Measurements from ENCODE around the gene GALNT9.

Gene GALNT9

DNA sequence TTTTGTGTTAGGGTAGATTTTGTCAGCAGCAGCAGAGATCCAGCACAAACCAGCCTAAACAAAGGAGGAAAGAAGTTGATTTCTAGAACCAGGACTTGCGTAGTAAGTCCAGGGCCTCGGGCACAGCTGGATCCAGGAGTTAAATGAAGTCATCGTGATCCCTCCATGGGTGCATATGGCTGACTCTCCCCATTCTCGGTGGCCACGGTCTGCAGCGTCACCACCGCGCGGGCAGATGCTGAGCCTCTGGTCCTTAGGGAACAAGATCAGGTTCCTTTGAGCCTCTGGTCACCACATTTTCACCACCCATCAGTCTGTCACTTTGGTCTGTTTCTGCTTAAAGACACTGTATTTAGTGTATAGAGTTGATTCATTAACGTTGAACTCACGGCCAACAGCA lies 14.8 kb upstream of the GALNT9 start:
- DNase-seq = no peak

DNA sequence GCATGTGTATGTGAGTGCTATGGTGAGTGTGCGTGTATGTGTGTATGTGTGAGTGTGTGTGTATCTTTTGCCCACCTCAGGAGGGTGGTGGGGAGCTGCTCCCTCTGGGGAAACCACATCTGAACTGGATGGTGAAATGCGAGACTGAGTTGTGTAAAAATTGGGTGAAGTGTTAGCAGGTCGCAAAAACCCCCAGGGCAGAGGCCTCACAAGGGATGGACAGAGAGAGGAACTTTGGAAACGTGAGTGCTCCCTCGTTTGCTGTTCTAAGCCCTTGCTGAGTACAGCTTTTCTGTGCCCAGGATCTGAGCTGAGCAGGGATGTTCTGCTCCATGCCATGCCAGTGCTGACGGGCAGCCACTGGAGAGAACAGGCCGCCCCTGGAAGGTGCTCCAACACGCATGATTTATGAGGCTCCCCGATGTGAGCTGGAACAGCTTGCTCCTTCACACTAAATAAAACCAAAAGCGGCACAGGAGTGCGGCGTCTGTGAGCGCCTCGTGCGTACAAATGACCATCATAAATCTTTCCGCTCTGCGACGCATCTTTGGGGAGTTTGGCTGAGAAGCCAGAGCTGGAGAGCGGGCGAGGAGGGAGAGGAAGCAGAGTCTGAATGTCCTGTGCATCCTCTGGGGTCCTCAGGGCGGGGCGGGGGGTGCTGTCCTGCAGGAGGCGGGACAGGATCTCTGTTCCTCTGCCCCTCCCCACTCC lies 14.1 kb upstream of the GALNT9 start:
- no peak for DNase-seq

DNA sequence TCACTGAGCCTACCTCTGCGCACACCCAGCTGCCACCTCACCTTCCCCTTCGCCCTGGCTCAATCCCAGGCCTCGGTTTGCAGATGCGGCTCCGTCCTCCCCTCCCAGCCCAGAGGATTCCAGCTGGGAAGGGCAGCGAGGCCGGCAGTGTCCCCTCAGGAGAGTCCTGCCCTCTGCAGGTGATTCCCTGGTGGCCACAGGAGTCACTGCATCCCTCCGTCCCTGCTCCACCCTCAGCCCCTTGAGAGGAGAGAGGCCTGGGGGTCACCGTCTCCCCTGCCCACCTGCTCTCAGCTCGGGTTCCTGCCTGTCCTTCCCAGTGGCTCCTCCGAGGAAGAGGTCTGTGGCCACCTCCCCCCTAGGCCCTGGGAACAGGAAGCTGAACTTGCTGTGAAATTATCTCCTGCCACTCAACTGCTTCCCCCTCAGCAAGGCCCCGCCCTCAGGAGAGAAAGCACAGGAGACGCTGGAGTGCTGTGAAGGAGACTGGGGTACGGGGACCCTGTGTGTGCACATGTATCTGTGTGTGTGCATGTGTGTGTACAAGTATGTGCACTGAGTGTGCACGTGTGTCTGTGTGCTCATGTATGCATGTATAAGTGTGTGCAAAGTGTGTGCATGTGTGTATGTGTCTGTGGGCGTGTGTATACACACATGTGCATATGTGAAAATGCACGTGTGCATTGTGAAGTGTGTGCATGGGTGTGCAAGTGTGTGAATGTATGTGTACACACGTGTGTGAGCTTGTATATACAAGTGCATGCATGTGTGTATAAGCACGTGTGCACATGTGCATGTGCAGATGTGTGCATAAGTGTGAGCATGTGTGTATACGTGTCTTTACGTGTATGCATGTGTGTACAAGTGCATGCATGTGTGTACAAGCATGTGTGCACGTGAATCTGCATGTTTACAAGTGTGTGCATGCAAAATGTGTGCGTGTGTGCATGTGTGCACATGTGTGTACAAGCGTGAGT lies 13.2 kb upstream of the GALNT9 start:
- no peak for DNase-seq

DNA sequence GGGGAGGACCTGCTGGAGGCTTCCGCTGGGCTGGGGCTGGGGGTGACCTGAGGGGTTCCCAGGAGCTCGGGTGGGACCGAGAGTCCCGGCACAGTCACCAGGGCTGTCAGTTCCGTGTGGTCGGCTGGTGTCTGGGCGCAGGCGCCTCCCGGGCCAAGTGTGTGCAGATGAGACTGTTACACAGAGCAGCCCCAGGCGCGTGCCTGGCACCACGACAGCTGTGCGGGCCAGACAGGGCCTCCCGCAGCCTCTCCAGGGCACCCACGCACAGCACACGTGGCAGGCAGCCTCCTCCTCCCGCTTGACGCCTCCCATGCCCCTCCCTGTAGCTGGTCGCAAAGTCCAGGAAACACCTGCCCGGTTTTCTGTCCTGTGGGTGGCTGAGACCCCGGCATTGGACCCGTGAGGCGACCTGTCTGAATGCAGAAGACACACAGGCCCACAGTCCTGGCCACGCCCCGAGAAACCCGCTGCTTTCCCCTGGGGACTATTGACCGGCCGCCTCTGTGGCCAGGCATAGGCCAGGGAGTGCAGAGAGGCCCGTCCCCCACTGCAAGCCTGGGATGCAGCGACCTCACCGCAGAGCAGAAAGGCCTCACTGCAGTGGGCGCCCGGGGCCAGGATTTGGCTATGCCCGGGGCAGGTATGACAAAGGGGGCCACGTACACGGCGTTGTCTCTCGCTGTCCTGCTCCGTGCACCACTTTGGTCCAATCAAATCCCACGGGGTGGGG lies 12.1 kb upstream of the GALNT9 start:
- DNase-seq = no peak

DNA sequence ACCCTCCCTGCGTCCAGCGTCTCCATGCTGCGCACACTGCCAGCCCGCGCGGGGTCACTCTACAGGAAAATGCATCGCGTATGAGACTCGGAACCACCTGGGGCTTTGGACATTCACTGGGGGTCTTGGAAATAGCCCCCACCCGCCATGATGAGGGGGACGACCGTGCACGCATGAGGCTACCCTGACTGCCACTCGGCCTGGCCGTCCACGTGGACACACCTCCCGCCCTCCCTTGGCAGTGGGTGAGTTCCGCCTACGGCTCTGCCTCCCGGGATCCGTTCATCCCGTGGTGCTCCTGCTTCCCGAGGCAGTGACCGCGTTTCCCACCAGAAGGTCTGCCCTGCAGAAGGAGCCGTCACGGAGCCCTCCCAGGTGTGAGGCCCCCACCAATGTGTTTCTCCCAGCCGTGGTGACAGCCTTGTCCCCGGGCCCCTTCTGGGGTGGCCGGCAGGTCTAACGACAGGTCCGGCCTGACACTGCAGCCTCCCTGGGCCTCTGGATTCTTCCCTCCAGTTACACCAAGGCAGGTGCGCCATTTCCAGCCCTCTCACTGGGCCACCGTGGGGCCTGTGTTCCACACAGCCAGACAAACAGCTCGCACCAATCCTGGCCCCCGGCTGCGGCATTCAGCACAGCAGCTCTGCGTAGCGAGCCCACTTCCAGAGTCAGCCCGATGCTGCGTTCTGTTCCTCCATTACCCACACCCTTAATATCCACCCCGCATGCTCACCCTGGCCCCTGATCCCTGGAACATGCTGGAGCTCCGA lies 11.1 kb upstream of the GALNT9 start:
- no peak for DNase-seq

DNA sequence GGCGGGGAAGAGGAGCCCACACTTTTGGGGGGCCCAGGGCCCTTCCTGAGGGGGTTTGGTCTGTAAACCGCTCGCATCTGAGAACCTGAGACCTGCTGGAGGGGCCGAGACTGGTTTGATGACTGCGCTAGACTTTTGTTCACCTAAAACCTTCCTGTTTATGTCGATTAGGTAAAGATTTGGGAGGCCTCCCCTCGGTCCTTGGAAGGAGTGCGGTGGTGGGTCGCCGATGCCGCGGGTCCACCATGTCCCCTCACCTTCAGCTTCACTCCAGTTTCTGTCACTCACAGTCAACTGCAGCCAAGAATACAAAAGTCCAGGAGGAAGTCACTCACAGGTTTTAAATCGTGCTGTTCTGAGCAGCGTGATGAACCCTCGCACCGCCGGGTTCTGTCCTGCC lies 10.5 kb upstream of the GALNT9 start:
- no peak for DNase-seq

DNA sequence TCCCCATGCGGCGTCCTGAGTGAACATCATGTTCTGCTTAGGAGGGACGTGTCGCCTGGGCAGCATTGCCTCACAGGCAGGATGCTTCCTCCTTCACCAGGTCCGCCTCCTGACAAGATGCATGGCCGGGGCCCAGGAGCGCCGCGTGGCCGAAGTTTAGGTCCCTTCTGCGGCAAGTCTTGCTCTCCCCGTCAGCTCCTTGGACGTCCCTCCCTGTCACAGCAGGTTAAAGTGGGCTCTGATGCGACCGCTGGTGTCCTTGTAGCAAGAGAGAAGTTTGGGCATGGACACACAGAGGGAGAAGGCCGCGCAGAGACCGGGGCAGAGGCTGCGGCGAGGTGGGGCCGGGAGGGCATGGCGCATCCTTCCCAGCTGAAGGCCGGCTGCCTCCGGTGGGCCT lies 9.4 kb upstream of the GALNT9 start:
- DNase-seq = no peak

DNA sequence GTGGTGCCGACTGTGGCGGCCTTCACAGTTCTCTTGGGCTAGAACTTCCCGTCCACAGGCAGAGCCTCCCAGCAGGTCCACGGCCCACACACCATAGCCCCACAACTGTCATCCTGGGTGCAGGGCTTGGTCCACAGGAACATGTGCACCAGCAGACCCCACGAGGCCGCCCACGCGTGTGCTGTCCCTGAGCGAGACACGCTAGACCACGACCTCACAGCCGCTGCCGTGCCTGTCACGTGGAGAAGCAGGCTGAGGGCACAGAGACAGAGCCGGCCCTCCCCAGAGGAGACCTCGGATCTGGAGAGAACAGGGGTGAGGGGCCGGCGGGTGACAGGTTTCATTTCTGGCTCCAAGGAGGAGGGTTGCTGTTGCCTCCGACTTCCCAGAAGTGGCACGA lies 8.9 kb upstream of the GALNT9 start:
- no peak for DNase-seq

DNA sequence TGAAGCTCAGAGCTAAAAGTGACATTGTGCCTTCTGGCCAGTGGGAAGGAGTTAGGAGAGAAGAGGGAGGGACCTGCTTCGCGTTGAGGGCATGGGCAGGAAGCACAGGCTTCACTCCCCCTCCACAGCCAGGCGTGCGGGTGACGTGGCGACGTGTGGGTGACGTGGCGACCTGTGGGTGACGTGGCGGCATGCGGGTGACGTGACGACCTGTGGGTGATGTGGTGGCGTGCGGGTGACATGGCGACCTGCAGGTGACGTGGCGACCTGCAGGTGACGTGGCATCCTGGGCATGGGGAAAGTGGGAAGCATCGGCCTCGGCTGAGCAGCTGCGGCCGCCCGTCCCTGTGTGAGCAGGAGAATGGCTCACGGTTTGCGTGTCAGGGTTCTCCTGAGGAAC lies 8.2 kb upstream of the GALNT9 start:
- no peak for DNase-seq

DNA sequence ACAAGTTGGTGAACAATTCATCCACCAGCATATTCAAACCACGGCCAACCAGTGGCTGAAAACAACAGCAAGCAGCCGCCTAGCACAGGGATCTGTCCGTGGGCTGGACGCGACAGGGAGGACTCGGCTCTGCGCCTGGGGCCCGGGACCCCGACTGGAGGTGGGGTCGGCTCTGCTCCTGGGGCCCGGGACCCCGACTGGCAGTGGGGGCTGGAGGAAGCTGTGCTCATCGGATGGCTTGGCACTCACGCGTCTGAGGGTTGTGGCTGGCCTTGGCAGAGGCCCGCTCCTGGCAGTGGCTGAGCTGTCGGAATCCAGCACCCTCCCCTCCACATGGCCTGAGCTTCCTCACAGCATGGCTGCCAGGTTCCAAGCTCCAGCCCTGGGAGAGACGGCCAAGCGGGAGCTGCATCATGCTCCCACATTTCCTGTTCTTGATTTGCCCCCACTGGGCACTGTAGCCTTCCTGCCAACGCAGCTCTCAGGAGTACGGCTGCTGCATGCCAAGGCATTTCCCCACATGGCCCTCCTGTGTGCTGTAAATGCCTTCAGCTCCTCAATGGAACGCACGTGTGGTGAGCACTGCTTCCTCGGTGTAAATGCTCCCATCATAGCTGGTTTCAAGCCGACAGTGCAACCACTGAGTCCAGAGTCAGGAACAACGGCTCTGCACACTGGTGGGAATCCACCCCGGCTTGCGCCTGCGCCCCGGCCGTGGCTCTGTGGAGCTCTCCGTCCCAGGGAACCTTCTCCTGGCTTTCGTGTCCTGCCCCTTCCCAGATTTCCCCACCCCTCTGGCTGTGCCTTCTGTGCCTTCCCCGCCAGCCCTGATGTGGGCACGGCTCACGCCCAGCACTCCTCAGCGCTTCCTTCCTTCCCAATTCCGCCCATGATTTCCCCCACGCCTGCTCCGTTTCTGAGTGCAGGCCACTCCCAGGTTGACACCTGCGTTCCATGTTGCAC lies 7.3 kb upstream of the GALNT9 start:
- no peak for DNase-seq

DNA sequence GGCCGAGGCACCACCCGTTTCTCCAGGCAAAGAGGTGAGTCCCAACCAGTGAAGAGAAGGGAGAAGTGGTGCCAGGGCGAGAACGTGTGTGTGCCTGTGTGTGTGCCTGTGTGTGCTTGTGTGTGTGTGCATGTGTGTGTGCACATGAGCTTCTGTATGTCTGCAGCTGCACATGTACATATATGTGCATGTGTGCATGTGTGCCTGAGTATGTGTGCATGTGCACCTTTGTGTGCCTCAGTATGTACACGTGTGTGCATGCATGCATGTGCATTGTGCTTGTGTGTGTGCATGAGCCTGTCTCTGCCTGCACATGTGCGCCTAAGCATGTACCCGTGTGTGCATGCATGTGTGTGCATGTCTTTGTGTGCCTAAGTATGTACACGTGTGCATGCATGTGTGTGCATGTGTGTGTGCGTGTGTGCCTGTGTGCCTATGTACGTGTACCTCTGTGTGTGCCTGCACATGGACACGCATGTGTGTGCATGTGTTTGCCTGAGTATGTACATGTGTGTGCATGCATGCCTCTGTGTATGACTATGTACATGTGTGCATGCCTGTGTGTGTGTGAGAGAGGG lies 5.9 kb upstream of the GALNT9 start:
- DNase-seq = no peak

DNA sequence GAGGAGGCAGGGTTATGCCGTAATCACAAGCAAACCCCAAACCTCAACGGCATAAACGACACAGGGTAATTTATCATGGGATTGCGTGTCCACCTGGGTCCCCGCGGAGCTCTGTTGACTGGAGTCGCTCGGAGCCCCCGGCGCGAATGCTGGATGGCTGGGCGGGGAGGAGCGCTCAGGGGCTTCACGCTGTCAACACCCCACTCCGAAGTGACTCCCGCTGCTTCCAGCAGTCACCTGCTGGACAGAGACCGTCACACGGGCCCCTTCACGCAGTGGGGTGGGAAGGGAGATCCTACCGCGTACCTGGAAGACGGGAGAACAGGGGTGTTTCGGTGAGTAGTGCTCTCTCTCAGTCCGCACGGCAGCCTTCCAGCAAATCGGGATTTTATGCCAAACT lies 4.4 kb upstream of the GALNT9 start:
- DNase-seq = no peak

DNA sequence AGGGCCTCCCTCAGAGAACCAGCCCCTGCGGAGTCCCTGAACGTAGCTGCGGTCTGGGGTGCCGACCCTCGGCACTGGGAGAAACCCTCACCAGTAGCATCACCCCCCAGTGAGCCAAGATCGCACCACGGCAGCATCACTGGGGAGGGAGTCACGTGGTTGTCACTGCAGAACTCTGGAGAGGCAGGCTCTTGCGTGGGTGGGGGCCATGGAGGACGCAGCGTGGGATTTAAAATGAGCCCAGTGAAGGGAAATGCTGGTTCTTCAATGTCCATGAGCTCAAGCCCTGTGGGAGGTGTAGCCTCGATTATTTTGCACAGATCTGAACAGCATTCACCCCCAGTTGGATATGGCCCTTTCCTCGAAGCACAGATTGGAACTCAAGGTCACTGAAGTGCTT lies 3.9 kb upstream of the GALNT9 start:
- no peak for DNase-seq

DNA sequence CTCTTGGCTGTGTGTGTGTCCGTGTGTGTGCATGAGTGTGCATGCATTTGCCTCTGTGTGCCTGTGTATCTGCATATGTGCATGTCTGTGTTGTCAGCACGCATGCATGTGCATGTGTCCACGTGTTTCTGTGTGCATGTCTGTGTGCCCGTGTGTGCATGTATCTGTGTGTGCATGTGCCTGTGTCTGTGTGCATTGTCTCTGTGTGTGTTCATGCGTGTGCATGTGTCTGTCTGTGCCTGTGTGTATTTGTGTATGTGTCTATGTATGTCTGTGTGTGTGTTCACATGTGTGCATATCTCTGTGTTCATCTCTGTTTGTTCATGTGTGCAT lies 1.1 kb upstream of the GALNT9 start:
- DNase-seq = no peak

DNA sequence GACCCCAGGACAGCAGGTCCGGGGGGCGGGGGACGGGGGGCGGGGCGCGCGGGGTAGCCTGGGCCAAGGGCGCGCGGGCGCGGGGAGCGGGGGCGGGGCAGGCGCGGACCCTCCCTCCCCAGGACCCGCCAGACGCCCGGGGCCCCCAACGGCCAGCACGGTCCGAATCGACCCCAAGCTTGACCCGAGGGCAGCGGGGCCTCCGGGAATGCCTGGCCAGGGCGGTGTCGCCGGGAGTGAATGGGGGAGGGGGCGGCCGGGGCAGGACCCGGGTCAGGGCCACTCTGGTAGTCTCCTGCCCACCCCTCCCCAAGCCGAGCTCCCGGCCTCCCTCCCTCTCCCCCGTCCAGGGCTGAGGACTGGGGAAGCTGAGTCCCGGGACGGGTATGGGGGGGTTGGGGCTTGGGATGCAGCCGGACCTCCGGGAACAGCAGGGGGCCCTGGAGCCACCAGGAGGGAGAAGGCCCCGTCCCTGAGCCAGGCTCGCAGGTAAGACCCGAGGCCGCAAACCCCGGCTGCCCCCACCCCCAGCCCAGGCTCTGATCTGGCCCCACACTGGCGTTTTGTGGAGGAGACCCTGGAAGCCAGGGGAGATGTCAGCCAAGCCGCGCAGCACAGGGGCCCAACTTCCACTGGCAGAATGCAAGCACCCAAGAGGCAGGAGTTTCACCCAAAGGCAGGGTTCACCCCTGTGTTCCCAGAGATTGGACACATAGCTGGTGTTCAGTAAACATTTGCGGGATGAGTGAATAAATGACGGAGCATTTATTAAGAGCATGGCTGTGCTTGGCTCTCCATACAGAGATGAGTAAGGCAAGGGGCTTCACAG lies 545 bp upstream of the GALNT9 start:
- DNase-seq = no peak

DNA sequence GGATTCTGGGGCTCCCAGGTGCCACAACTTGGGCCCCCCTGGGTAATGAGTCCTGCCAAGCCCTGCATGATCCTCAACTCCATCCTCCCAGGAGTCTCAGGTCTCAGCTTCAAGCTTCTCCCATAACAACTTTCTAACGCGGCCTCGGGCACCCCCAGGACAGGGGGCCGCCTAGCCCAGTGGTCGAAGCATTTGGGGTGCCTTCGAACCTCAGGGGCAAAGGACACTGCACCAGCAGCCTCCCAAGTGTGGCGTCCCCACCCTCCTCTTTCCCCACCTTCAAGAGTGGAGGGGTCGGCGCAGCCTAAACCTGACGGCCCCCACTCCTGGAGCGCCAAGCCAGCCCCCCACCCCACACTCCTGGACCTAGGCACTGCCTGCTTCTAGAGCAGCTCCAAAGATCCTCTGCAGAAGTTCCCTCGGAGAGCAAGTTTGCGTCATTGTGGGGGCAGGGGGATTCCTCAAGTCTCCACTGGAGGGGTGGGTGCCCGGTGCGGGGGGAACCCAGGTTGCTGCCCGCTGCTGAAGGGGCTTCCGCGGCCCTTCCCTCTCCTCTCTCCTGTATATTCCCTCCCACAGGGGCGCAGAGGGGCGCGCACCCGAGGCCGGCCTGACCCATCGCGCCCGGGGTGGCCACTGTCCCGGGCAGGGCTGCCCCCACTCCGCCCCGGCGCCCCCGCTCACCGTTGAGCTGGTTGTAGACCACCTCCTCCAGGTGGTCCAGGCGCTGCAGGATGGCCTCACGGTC lies 933 bp downstream of the GALNT9 start:
- no peak for DNase-seq

DNA sequence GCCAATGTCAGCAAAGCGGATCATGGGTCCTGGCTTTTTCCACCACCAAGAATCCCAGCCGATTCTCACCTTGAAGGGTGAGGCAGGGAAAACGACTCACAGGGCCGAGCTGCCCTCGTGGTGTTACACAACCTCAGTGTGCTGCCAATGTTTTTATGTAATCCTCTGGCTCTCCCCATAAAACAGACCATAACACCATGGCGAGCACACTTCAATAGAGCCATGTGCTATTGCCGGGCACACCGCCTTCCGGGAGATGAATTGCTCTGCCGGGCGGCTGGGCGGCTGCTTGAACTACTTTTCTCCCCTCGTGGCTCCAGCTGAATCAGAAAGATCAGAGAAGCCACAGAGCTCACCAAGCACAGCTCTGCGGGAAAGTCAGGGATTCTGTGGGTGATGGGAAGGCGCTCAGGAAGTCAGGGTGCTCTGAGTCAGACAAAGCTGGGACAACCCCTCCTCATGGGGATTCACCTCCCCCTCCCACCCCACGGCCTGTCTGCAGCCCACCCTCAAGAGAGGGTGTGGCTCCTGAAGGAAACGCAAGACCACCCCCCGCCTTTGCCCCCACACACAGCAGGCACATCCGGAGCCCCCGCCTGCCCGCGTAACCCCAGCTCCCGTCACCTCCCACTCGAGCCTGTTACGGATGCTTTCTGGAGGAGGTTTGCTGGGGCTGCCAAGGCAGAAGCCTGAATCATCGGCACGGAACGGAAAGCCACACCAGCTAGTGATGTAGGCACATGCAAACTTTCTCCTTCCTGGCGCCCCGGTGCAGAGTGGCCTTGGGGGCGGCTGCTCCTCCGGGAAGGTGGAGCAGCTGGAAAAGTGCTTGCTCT lies 1.8 kb downstream of the GALNT9 start:
- no peak for DNase-seq

DNA sequence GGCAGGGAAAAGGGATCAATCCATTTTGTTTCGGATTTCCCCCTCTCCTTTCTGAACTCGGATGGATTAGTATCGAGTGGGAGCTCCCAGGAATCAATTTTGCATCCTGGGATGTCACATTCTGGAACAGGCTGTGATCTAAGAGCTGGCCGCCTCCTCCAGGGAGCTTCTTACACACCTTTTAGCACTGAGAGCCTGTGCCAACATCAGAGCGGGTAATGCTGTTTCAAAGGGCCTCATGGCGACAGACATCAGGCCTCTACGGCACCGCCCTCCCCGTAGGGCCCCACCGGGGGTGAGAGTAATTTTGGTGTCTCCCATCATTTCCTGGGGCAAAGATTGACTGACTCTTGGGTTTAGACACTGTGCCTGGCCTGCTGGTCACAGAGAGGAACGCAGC lies 2.7 kb downstream of the GALNT9 start:
- no peak for DNase-seq

DNA sequence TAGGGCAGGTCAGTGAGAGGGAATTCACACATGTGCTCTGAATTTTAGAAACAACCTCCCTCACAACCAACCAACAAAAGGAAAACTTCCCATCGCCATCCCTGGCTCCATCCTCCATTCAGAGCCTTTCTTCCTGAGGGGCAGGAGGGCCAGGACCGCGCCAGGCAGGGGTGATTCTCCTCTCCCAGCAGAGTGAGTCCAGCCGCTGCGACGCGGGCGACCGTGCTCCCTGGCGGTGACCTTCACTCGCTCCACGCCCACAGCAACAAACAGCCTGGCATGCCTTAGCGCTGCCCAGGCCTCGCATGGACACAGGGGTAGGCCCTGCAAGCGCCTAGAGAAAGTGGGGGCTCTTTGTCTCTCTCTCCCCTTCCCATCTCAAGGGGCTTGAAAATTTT lies 3.7 kb downstream of the GALNT9 start:
- DNase-seq = no peak
